Measurements from ENCODE around the gene MED9. TPM values are rescaled to one million over a fixed set of nuclear protein-coding genes. Genes with fewer than 3 reads are reported as not detected.

MED9 gene
- total and polyA plus RNA-seq, 9 of the 15 experiments (the other 6 are each of a cell fraction or from before 2014, with no cell fraction given) = 2.2 to 15.8 (median 12.7) TPM

DNA sequence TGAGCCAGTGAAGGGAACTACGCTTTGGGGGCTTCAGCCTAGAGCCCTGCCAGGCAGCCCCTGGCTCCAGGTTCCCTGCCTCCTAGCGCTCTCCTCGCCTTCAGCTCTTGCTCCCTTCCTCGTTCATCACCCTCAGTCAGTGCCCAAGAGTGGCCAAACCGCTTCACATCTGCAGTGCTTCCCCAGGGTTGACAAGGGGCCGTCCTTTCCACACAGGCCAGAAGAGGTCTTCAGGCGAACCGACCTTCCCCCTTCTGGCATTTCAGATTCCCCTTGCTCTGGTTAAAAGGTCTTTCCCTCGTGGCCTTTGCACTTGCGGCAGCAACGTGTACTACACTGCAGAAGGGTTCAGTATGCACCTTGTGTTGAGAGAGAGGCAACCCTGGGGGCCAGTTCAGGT is 15.3 kb downstream of the MED9 start:
- intact Hi-C loops (cut with micrococcal nuclease) = no loop called here
- TF ChIP-seq LEF1 (IDR thresholded peaks at IDR 0.05) (no peak), ZNF695 (CRISPR knock-in tag; IDR thresholded peaks at IDR 0.05) (no peak), SMAD3 (CRISPR knock-in tag; conservative IDR thresholded peaks at IDR 0.05) (no peak), TRIM24 (IDR thresholded peaks at IDR 0.05) (no peak), HSF4 (CRISPR knock-in tag; IDR thresholded peaks at IDR 0.05; ENCODE audit: borderline replicate concordance) (no peak), ZFP1 (CRISPR knock-in tag; IDR thresholded peaks at IDR 0.05) (no peak), OTX1 (CRISPR knock-in tag; IDR thresholded peaks at IDR 0.05) (no peak), ETV1 (tag; conservative IDR thresholded peaks at IDR 0.05; ENCODE audit: low read depth) (no peak), PTRF (tag; IDR thresholded peaks at IDR 0.05) (no peak), RB1 (IDR thresholded peaks at IDR 0.05; ENCODE audit: low read depth) (no peak), STAT5B (CRISPR knock-in tag; IDR thresholded peaks at IDR 0.05) (no peak), TCF7 (IDR thresholded peaks at IDR 0.05; ENCODE audit: borderline replicate concordance) (no peak), ZNF77 (CRISPR knock-in tag; IDR thresholded peaks at IDR 0.05) (no peak), CBX2 (IDR thresholded peaks at IDR 0.05; ENCODE audit: insufficient read depth, low read length, poor library complexity, severe bottlenecking) (no peak), RCOR1 (IDR thresholded peaks at IDR 0.05; ENCODE audit: borderline replicate concordance in 1 of 2, low read depth in 2 of 2, low read length in 2 of 2) (no peak), MAFG (tag; conservative IDR thresholded peaks at IDR 0.05) (no peak), ZNF586 (CRISPR knock-in tag; conservative IDR thresholded peaks at IDR 0.05) (no peak)
- TF ChIP-seq, protein P1, sequence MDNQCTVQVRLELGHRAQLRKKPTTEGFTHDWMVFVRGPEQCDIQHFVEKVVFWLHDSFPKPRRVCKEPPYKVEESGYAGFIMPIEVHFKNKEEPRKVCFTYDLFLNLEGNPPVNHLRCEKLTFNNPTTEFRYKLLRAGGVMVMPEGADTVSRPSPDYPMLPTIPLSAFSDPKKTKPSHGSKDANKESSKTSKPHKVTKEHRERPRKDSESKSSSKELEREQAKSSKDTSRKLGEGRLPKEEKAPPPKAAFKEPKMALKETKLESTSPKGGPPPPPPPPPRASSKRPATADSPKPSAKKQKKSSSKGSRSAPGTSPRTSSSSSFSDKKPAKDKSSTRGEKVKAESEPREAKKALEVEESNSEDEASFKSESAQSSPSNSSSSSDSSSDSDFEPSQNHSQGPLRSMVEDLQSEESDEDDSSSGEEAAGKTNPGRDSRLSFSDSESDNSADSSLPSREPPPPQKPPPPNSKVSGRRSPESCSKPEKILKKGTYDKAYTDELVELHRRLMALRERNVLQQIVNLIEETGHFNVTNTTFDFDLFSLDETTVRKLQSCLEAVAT (IDR thresholded peaks at IDR 0.05) = no peak
- TF ChIP-seq, protein P2, sequence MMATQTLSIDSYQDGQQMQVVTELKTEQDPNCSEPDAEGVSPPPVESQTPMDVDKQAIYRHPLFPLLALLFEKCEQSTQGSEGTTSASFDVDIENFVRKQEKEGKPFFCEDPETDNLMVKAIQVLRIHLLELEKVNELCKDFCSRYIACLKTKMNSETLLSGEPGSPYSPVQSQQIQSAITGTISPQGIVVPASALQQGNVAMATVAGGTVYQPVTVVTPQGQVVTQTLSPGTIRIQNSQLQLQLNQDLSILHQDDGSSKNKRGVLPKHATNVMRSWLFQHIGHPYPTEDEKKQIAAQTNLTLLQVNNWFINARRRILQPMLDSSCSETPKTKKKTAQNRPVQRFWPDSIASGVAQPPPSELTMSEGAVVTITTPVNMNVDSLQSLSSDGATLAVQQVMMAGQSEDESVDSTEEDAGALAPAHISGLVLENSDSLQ (IDR thresholded peaks at IDR 0.05) = no peak
- POLR2A ChIA-PET = interaction anchor here (0.5 kb wide), 1 partner anchor 461 kb away, joined by 3 read pairs; no protein-coding TSS in a partner anchor
- CTCF ChIA-PET (ENCODE audit: low intra/inter-chr PET ratio) = no interaction called here
- Histone ChIP-seq H3K9me3 (replicated peaks; ENCODE audit: control insufficient read depth, insufficient read depth, low read depth, low read length) (no peaks in the 10 kb centered on the region), H3K27ac (ENCODE audit: extremely low read depth, low read depth, low read length) (no peak overlapping the region), H3K4me2 (ENCODE audit: insufficient read depth, low read length) (no peak overlapping the region), H3K36me3 (ENCODE audit: control insufficient read depth, insufficient read depth, low read length) (peaks cover 52% of the 10 kb centered on the region; the same call in 2 of the 3 replicates), H3K79me2 (ENCODE audit: control insufficient read depth, insufficient read depth, low read length) (peaks cover 7% of the 10 kb centered on the region; the same call in 2 of the 3 replicates), H2AFZ (ENCODE audit: low read depth, low read length) (no peak overlapping the region), H3K4me1 (replicated peaks in 1 of 2; ENCODE audit: control insufficient read depth in 2 of 2, insufficient read depth in 2 of 2, low read length in 2 of 2) (peaks cover 0 to 19% of the 10 kb centered on the region in 2 experiments; a peak in 3 of 5 replicates), H3K4me3 (no peak overlapping the region), H3K27me3 (ENCODE audit: control insufficient read depth in 2 of 2, insufficient read depth in 2 of 2, low read length in 2 of 2) (no peaks in the 10 kb centered on the region), H3K9ac (ENCODE audit: insufficient read depth in 1 of 2, low read depth in 2 of 2, low read length in 2 of 2) (no peak overlapping the region), H4K20me1 (replicated peaks; ENCODE audit: control insufficient read depth, insufficient read depth, low read length) (no peaks in the 10 kb centered on the region), H3K9me1 (ENCODE audit: control insufficient read depth, insufficient read depth, low read length) (no peaks in the 10 kb centered on the region)
- in situ Hi-C loops (cut with MboI) = no loop called here
- 88% methylated on average over 10 of the region's 11 CpGs for WGBS (ENCODE audit: insufficient coverage, low coverage, missing lambda C conversion rate)
- DNase-seq (ENCODE audit: extremely low read depth in 1 of 4, low spot score in 3 of 4) = no peak
- FAIRE-seq = no peak
- ATAC-seq = no peak
- BruUV-seq (replicated peaks) = no TSS peak

Data from K562 (cell line).